Esophagus muscularis mucosa (tissue), 4 donors: ENCODE data around the gene DUSP10. TPM values are rescaled to one million over a fixed set of nuclear protein-coding genes. Genes with fewer than 3 reads are reported as not detected.

Source experiments
- DNase-seq: peaks from one replicate; pipeline ENCODE4 v3.0.0-alpha.2; 2017; ENCODE audit errors: extremely low spot score
- H3K27ac ChIP-seq, 4 donors: fragments of 200-600 bp; sonication (generic); replicated peaks in 1 of 4; 1 replicate in 3 of 4; 2 replicates in 1 of 4; pipeline ENCODE4 v1.5.1; 2016 to 2019; ENCODE audit warnings: mild to moderate bottlenecking in 1 of 4
- H3K27me3 ChIP-seq, 4 donors: fragments of 200-600 bp; sonication (generic); one replicate each; pipeline versions ENCODE4 v1.5.1 to v1.6.0; 2016 to 2019
- H3K36me3 ChIP-seq, 4 donors: fragments of 200-600 bp; sonication (generic); one replicate each; pipeline ENCODE4 v1.5.1; 2016 to 2019
- H3K4me1 ChIP-seq, 4 donors: fragments of 200-600 bp; sonication (generic); one replicate each; pipeline ENCODE4 v1.5.1; 2016 to 2019
- H3K4me3 ChIP-seq, 4 donors: fragments of 200-600 bp; sonication (generic); 1 replicate in 2 of 4; 2 replicates in 2 of 4; pipeline ENCODE4 v1.5.1; 2016 to 2019; ENCODE audit warnings: mild to moderate bottlenecking in 4 of 4, moderate library complexity in 1 of 4
- H3K9me3 ChIP-seq, 4 donors: fragments of 200-600 bp; sonication (generic); 1 replicate in 3 of 4; 2 replicates in 1 of 4; pipeline ENCODE4 v1.5.1; 2016 to 2019
- EP300 ChIP-seq: sonication (generic); formaldehyde crosslinking; IDR thresholded peaks from one replicate; pipeline ENCODE4 v1.6.1; 2017; ENCODE audit warnings: antibody characterized with exemption
- POLR2A ChIP-seq: fragments of 450-650 bp; IDR thresholded peaks from one replicate; pipeline ENCODE4 v1.6.1; 2017; ENCODE audit warnings: antibody characterized with exemption, moderate library complexity, mild to moderate bottlenecking, low read depth
- POLR2AphosphoS5 ChIP-seq, 2 donors: sonication (generic); formaldehyde crosslinking; IDR thresholded peaks; one replicate each; pipeline ENCODE4 v1.6.1; 2017; ENCODE audit warnings: antibody characterized with exemption in 2 of 2
- WGBS: methylation state at CpG from one replicate; pipeline ENCODE4 v1.1.5; 2018; 5-methylcytosine and 5-hydroxymethylcytosine counted together
- intact Hi-C: fragments of 100-400 bp; cut with DNase I; formaldehyde crosslinking; loops from one replicate; pipeline ENCODE4 v1.15.1; 2023
- total RNA-seq, 4 donors: library from RNA; depleted of rRNA; stranded (reverse); fragments of >200 nt; gene quantifications; one replicate each; pipeline versions ENCODE4 v1.1.0 to v1.2.1, GENCODE V29; 2016
- TF ChIP-seq, protein P1 (sequence below), 3 experiments: fragments of 200-600 bp in 2 of 3; fragments of 450-650 bp in 1 of 3; sonication (generic) in 2 of 3; IDR thresholded peaks; one replicate each; pipeline ENCODE4 v1.5.1; 2017 to 2019; ENCODE audit warnings: antibody characterized with exemption in 3 of 3, mild to moderate bottlenecking in 2 of 3, moderate library complexity in 1 of 3

The DUSP10 gene
- total RNA-seq, 4 donors from 2014 or later: 5.5 to 13.1 (median 8.6) TPM

DNA sequence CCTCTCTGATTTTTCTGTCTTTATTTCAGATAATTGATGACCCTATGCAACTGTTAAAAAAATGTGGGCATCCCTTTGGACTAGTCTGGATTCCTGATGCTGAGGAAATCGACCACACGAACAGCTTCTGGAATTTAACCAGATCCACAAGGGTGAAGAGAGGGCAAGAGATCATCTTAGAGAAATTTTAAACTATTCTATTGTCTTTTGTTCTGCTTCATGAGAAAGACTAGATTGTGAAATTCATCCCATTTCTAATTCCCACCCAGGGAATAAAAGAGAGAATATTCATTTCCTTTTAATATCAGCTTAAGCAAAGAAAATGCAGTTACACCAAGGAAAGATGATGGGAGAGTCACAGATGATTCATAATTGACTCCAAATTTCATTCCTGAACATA lies 71.8 kb downstream of the DUSP10 start:
- DNase-seq: no peak
- intact Hi-C loops: no loop called here
- TF ChIP-seq POLR2AphosphoS5 (IDR thresholded peaks at IDR 0.05) (no peak), POLR2A (no peak), EP300 (no peak)
- TF ChIP-seq, protein P1, sequence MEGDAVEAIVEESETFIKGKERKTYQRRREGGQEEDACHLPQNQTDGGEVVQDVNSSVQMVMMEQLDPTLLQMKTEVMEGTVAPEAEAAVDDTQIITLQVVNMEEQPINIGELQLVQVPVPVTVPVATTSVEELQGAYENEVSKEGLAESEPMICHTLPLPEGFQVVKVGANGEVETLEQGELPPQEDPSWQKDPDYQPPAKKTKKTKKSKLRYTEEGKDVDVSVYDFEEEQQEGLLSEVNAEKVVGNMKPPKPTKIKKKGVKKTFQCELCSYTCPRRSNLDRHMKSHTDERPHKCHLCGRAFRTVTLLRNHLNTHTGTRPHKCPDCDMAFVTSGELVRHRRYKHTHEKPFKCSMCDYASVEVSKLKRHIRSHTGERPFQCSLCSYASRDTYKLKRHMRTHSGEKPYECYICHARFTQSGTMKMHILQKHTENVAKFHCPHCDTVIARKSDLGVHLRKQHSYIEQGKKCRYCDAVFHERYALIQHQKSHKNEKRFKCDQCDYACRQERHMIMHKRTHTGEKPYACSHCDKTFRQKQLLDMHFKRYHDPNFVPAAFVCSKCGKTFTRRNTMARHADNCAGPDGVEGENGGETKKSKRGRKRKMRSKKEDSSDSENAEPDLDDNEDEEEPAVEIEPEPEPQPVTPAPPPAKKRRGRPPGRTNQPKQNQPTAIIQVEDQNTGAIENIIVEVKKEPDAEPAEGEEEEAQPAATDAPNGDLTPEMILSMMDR (IDR thresholded peaks at IDR 0.05): no peak
- Histone ChIP-seq H3K9me3 (no peaks in the 10 kb centered on the region), H3K27me3 (no peaks in the 10 kb centered on the region), H3K27ac (no peak overlapping the region), H3K4me3 (no peak overlapping the region), H3K36me3 (no peaks in the 10 kb centered on the region), H3K4me1 (no peaks in the 10 kb centered on the region)
- WGBS: 92% methylated on average over 2 of the region's 2 CpGs

DNA sequence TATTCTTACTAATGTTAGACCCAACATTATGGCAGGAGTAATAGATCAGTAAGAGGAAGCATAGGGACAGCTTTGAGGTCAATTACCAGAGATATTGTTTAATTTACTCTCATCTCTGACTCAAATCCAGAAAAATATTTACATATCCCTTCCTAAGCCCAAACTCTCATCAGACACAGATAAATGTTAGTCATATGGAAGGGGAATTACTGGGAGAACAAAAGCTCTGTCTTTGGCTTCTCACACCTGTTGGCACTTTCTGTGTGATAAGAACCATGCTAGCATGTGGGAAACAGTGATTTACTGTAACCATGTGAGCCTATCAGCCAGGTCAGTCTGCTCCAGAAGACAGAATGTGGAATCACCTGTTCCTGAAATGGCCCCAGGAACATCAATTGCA lies 72.4 kb downstream of the DUSP10 start:
- Histone ChIP-seq H3K36me3 (no peaks in the 10 kb centered on the region), H3K4me1 (no peaks in the 10 kb centered on the region), H3K27me3 (no peaks in the 10 kb centered on the region), H3K4me3 (no peak overlapping the region), H3K9me3 (no peaks in the 10 kb centered on the region), H3K27ac (no peak overlapping the region)
- intact Hi-C loops: no loop called here
- DNase-seq: no peak
- TF ChIP-seq, protein P1 (IDR thresholded peaks at IDR 0.05): no peak
- TF ChIP-seq POLR2A (no peak), POLR2AphosphoS5 (IDR thresholded peaks at IDR 0.05) (no peak), EP300 (no peak)

DNA sequence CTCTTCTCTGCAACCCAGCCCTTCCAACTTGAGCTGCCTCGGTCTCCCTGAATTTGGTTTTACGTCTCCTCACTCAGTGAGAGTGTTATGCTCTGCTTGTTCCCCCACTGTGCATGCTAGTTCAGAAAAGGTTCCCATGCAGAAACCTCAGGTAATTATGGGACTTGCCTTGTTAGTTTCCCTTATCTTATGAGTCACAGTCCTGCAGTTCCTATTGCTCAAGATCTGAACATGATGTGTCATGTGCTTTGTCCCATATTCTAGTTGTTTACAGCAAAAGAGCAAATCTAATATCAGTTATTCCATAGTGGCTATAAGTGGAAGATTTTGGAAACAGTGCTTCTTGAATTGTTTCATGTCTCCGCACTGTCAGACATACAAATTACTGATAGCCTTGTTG lies 74.4 kb downstream of the DUSP10 start:
- DNase-seq: no peak
- Histone ChIP-seq H3K4me3 (no peak overlapping the region), H3K27me3 (no peaks in the 10 kb centered on the region), H3K4me1 (no peaks in the 10 kb centered on the region), H3K9me3 (no peaks in the 10 kb centered on the region), H3K36me3 (no peaks in the 10 kb centered on the region), H3K27ac (no peak overlapping the region)
- 93% methylated on average over 3 of the region's 3 CpGs for WGBS
- intact Hi-C loops: no loop called here
- TF ChIP-seq POLR2A: no peak
- TF ChIP-seq POLR2AphosphoS5 (IDR thresholded peaks at IDR 0.05): no peak
- no peak for TF ChIP-seq EP300
- TF ChIP-seq, protein P1 (IDR thresholded peaks at IDR 0.05): no peak

DNA sequence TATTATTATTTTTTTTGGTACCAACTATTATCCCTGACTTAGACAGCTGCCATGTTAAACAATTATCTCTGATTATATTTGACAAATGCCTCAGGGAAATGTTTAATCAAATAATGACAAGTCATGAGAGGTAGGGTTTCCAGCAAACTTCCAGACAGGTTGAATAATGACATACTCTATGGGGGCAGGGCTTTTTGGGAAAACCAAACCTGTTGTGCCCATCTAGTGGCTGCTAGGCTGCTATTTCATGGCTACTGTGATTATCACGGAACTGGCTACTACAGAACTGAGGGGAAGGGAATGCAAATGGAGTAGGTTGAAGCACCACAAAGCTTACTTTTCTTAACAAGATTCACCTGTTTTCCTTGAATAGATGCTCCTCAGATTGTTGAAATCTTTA lies 77.6 kb downstream of the DUSP10 start:
- Histone ChIP-seq H3K27ac (no peak overlapping the region), H3K36me3 (no peaks in the 10 kb centered on the region), H3K4me1 (no peaks in the 10 kb centered on the region), H3K27me3 (no peaks in the 10 kb centered on the region), H3K9me3 (no peaks in the 10 kb centered on the region), H3K4me3 (no peak overlapping the region)
- 37% methylated on average over 1 of the region's 1 CpG for WGBS
- DNase-seq: no peak
- no peak for TF ChIP-seq EP300
- TF ChIP-seq POLR2A: no peak
- TF ChIP-seq, protein P1 (IDR thresholded peaks at IDR 0.05): no peak
- no peak for TF ChIP-seq POLR2AphosphoS5 (IDR thresholded peaks at IDR 0.05)
- intact Hi-C loops: no loop called here

DNA sequence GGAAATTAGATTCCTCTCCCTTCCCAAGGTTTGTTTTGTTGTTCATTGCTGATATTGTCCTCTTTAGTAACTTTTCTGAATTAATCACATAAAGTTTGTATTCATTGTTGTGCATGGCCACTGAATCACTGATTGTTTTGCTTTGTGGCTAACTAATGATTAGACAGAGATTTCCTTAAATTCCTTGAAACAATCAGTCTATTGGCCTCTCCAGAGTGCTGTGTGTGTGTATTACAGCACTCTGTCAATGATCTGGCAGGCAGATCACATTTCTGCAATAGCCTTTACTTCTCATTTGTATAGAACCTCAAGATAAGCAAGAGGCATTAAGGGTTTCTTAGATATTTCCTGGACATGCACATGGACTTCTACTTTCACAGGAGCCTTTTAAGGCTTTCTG lies 78.6 kb downstream of the DUSP10 start:
- no peak for DNase-seq
- Histone ChIP-seq H3K27ac (no peak overlapping the region), H3K27me3 (no peaks in the 10 kb centered on the region), H3K9me3 (no peaks in the 10 kb centered on the region), H3K36me3 (no peaks in the 10 kb centered on the region), H3K4me3 (no peak overlapping the region), H3K4me1 (no peaks in the 10 kb centered on the region)
- intact Hi-C loops: no loop called here
- TF ChIP-seq, protein P1 (IDR thresholded peaks at IDR 0.05): no peak
- TF ChIP-seq POLR2AphosphoS5 (IDR thresholded peaks at IDR 0.05) (no peak), POLR2A (no peak), EP300 (no peak)
